HepG2 (cell line): ENCODE data around the gene MBTD1. TPM values are rescaled to one million over a fixed set of nuclear protein-coding genes. Genes with fewer than 3 reads are reported as not detected.

ENCODE experiments used
- ARNT ChIP-seq: fragments of 450-650 bp; IDR thresholded peaks from 2 replicates; pipeline ENCODE4 v1.6.1; 2017
- CEBPZ ChIP-seq: IDR thresholded peaks from 2 replicates; pipeline ENCODE4 v1.6.1; 2012; ENCODE audit warnings: low read length, improper control_type of control experiment
- CHD2 ChIP-seq: IDR thresholded peaks from 2 replicates; pipeline ENCODE4 v1.6.1; 2011; ENCODE audit warnings: low read depth, low read length, improper control_type of control experiment
- ELF3 ChIP-seq: IDR thresholded peaks from 2 replicates; pipeline ENCODE4 v1.6.1; 2016; ENCODE audit warnings: missing genetic modification reagents, missing compliant biosample characterization
- HDAC6 ChIP-seq: fragments of 200-600 bp; sonication (generic); IDR thresholded peaks from 2 replicates; pipeline ENCODE4 v1.7.0; 2017; ENCODE audit warnings: mild to moderate bottlenecking, antibody characterized with exemption, low read length, low read depth
- HMGXB4 ChIP-seq, 2 experiments: sonication (generic) in 1 of 2; formaldehyde crosslinking in 1 of 2; IDR thresholded peaks; 2 replicates each; pipeline versions ENCODE4 v1.4.0 to v1.6.1; 2018 to 2020; ENCODE audit warnings: missing genetic modification reagents in 2 of 2, borderline replicate concordance in 1 of 2, low read depth in 1 of 2, mild to moderate bottlenecking in 1 of 2, missing biosample characterization in 1 of 2
- HOMEZ ChIP-seq: IDR thresholded peaks from 2 replicates; pipeline ENCODE4 v1.6.1; 2016; ENCODE audit warnings: low read depth
- KMT2A ChIP-seq: sonication (generic); formaldehyde crosslinking; IDR thresholded peaks from 2 replicates; pipeline ENCODE4 v1.4.0; 2020; ENCODE audit warnings: missing genetic modification reagents
- MEF2D ChIP-seq: sonication (generic); formaldehyde crosslinking; IDR thresholded peaks from 2 replicates; pipeline ENCODE4 v1.5.1; 2020; ENCODE audit warnings: mild to moderate bottlenecking, missing genetic modification reagents
- NR2F1 ChIP-seq, 2 experiments: fragments of 450-650 bp in 1 of 2; formaldehyde crosslinking in 1 of 2; IDR thresholded peaks; 2 replicates each; pipeline versions ENCODE4 v1.5.0 to v1.6.1; 2016 to 2020; ENCODE audit warnings: mild to moderate bottlenecking in 1 of 2, missing compliant biosample characterization in 1 of 2, missing genetic modification reagents in 1 of 2, moderate library complexity in 1 of 2
- PAXIP1 ChIP-seq: sonication (generic); formaldehyde crosslinking; conservative IDR thresholded peaks from 2 replicates; pipeline ENCODE4 v1.4.0; 2020; ENCODE audit warnings: mild to moderate bottlenecking, missing genetic modification reagents, moderate library complexity
- RAD21 ChIP-seq: fragments of 450-650 bp; formaldehyde crosslinking; IDR thresholded peaks from 2 replicates; pipeline ENCODE4 v1.5.0; 2020; ENCODE audit warnings: mild to moderate bottlenecking
- RARG ChIP-seq: sonication (generic); formaldehyde crosslinking; IDR thresholded peaks from 2 replicates; pipeline ENCODE4 v1.4.0; 2020; ENCODE audit warnings: low read depth, mild to moderate bottlenecking, missing genetic modification reagents
- RFX3 ChIP-seq: IDR thresholded peaks from 2 replicates; pipeline ENCODE4 v1.6.1; 2016; ENCODE audit warnings: missing biosample characterization, missing genetic modification reagents
- SIX1 ChIP-seq: sonication (generic); formaldehyde crosslinking; IDR thresholded peaks from 2 replicates; pipeline ENCODE4 v1.4.0; 2020; ENCODE audit warnings: missing genetic modification reagents, borderline replicate concordance
- ZMAT3 ChIP-seq: sonication (generic); formaldehyde crosslinking; conservative IDR thresholded peaks from 2 replicates; pipeline ENCODE4 v1.7.0; 2021; ENCODE audit warnings: missing genetic modification reagents
- ZNF225 ChIP-seq: sonication (generic); formaldehyde crosslinking; IDR thresholded peaks from 2 replicates; pipeline ENCODE4 v1.4.0; 2020; ENCODE audit warnings: mild to moderate bottlenecking, missing genetic modification reagents
- ZNF629 ChIP-seq: sonication (generic); formaldehyde crosslinking; conservative IDR thresholded peaks from 2 replicates; pipeline ENCODE4 v1.5.0; 2020; ENCODE audit warnings: missing genetic modification reagents
- ZSCAN30 ChIP-seq: sonication (generic); formaldehyde crosslinking; IDR thresholded peaks from 2 replicates; pipeline ENCODE4 v1.5.0; 2020; ENCODE audit warnings: mild to moderate bottlenecking, missing genetic modification reagents
- polyA plus RNA-seq, 8 experiments: library from polyadenylated mRNA; depleted of rRNA in 3 of 8; stranded (reverse) in 7 of 8; unstranded in 1 of 8; fragments of >200 nt; fragmentation: Illumina TruSeq in 4 of 8; extraction: Trizol in 4 of 8; gene quantifications; 2 replicates each; pipeline versions ENCODE4 v1.2.1 to v1.2.3, GENCODE V29; 2011 to 2016; ENCODE audit warnings: low read depth in 4 of 8, missing spikeins in 1 of 8, mixed read lengths in 1 of 8; ENCODE audit not compliant: insufficient read depth in 1 of 8
- total RNA-seq, 5 experiments: library from RNA; depleted of rRNA; stranded (reverse); fragments of >200 nt; fragmentation: Illumina TruSeq; extraction: Trizol; gene quantifications; 2 replicates each; pipeline ENCODE4 v1.2.3, GENCODE V29; 2016; ENCODE audit warnings: low read depth in 1 of 5

The MBTD1 gene
- total and polyA plus RNA-seq, 2 of the 13 experiments (the other 11 are each of a cell fraction or from before 2014, with no cell fraction given), result 20.9 TPM

GRCh38 chr17:51260237-51261023 lies 581 bp upstream of the MBTD1 start, which contains the start of gene UTP18 (continued):
- peak; percentile 83 to 93 for TF ChIP-seq HMGXB4 (CRISPR knock-in tag; IDR thresholded peaks at IDR 0.05; ENCODE audit: borderline replicate concordance in 1 of 2, low read depth in 1 of 2)
- 0 out of 2 replicates have a peak, but pooled peaks have one; percentile 51 for TF ChIP-seq MEF2D (CRISPR knock-in tag)
- TF ChIP-seq PAXIP1 (CRISPR knock-in tag), result peak; percentile 17; the same call in 1 of the 2 replicates
- TF ChIP-seq ZNF225 (CRISPR knock-in tag), result peak; percentile 67; the same call in 1 of the 2 replicates
- TF ChIP-seq NR2F1 (CRISPR knock-in tag; IDR thresholded peaks at IDR 0.05), result no peak
- TF ChIP-seq HDAC6, result no peak
- no peak; the same call in 1 of the 2 replicates for TF ChIP-seq SIX1 (CRISPR knock-in tag)
- TF ChIP-seq CHD2, result peak; percentile 15; the same call in 1 of the 2 replicates
- peak; percentile 29; the same call in 1 of the 2 replicates for TF ChIP-seq ZNF629 (CRISPR knock-in tag)
- no peak for TF ChIP-seq ARNT
- peak; percentile 57 for TF ChIP-seq ELF3
- TF ChIP-seq CEBPZ, result no peak
- peak; percentile 98 for TF ChIP-seq ZMAT3 (CRISPR knock-in tag)
- TF ChIP-seq KMT2A (CRISPR knock-in tag), result peak; percentile 82
- TF ChIP-seq RAD21 (CRISPR knock-in tag), result no peak; the same call in none of the 2 replicates
- TF ChIP-seq ZSCAN30 (CRISPR knock-in tag), result peak; percentile 60; the same call in 1 of the 2 replicates
- TF ChIP-seq HOMEZ, result peak; percentile 39; the same call in 1 of the 2 replicates
- no peak for TF ChIP-seq RFX3 (CRISPR knock-in tag)
- peak; percentile 99 for TF ChIP-seq RARG
